CD4-positive, CD25-positive, alpha-beta regulatory T cell (primary cell): ENCODE measurements around the gene RHBDD3. TPM values are rescaled to one million over a fixed set of nuclear protein-coding genes. Genes with fewer than 3 reads are reported as not detected.

Experiments used
- ATAC-seq, 2 donors: fragments of 150-1000 bp; cut with Tn5 transposase; one replicate each; pipeline ENCODE4 v1.10.0; 2021; ENCODE audit warnings: low read depth in 2 of 2, moderate number of reproducible peaks in 2 of 2, moderate library complexity in 1 of 2
- DNase-seq, 3 donors: peaks; one replicate each; pipeline versions ENCODE4 v3.0.0 to v3.0.0-alpha.2; 2012 to 2022; ENCODE audit warnings: mixed read lengths in 1 of 3
- H3K27ac ChIP-seq: one replicate; pipeline ENCODE4 v1.7.0; 2013; ENCODE audit warnings: mild to moderate bottlenecking, low read length; ENCODE audit not compliant: insufficient read depth, poor library complexity, severe bottlenecking
- H3K27me3 ChIP-seq: one replicate; pipeline ENCODE4 v1.7.0; 2013; ENCODE audit warnings: low read length; ENCODE audit not compliant: control insufficient read depth, insufficient read depth
- H3K36me3 ChIP-seq: one replicate; pipeline ENCODE4 v1.7.0; 2013; ENCODE audit warnings: mild to moderate bottlenecking, low read length, moderate library complexity; ENCODE audit not compliant: control insufficient read depth, insufficient read depth
- H3K4me1 ChIP-seq: 2 replicates; pipeline ENCODE4 v1.7.0; 2013; ENCODE audit warnings: mild to moderate bottlenecking, low read length; ENCODE audit not compliant: insufficient read depth, control insufficient read depth, poor library complexity, severe bottlenecking
- H3K4me3 ChIP-seq: one replicate; pipeline ENCODE4 v1.7.0; 2013; ENCODE audit warnings: low read depth, mild to moderate bottlenecking, low read length, moderate library complexity
- H3K9me3 ChIP-seq, 2 experiments: 1 replicate in 1 of 2; 2 replicates in 1 of 2; pipeline ENCODE4 v1.7.0; 2013; ENCODE audit warnings: low read length in 2 of 2, mild to moderate bottlenecking in 1 of 2, moderate library complexity in 1 of 2; ENCODE audit not compliant: control insufficient read depth in 2 of 2
- H3K27ac Mint-ChIP-seq, 3 donors: one replicate each; pipeline ENCODE4 v1.8.0; 2020 to 2022; ENCODE audit warnings: mild to moderate bottlenecking in 3 of 3, mixed read lengths in 3 of 3, moderate library complexity in 2 of 3
- H3K27me3 Mint-ChIP-seq: one replicate; pipeline ENCODE4 v1.8.0; 2022; ENCODE audit warnings: mild to moderate bottlenecking, mixed read lengths
- H3K36me3 Mint-ChIP-seq: one replicate; pipeline ENCODE4 v1.8.0; 2020; ENCODE audit warnings: mixed read lengths
- H3K4me1 Mint-ChIP-seq, 4 donors: one replicate each; pipeline ENCODE4 v1.8.0; 2020 to 2022; ENCODE audit warnings: mixed read lengths in 4 of 4, mild to moderate bottlenecking in 1 of 4
- H3K4me3 Mint-ChIP-seq, 4 donors: one replicate each; pipeline ENCODE4 v1.8.0; 2020 to 2022; ENCODE audit warnings: mild to moderate bottlenecking in 4 of 4, mixed read lengths in 4 of 4, moderate library complexity in 3 of 4
- H3K9me3 Mint-ChIP-seq, 7 donors: one replicate each; pipeline ENCODE4 v1.8.0; 2020 to 2022; ENCODE audit warnings: mixed read lengths in 7 of 7, mild to moderate bottlenecking in 3 of 7, moderate library complexity in 2 of 7
- polyA plus RNA-seq, 4 donors: library from polyadenylated mRNA; unstranded; fragments of 300-500 nt; fragmentation: Illumina TruSeq; gene quantifications; one replicate each; pipeline ENCODE4 v1.2.3, GENCODE V29; 2021
- total RNA-seq: library from RNA; stranded (reverse); gene quantifications from one replicate; pipeline ENCODE4 v1.2.3, GENCODE V29; 2022

The RHBDD3 gene
- total and polyA plus RNA-seq, 5 donors from 2014 or later = 6.5 to 16.0 (median 10.7) TPM

- peaks cover 0 to 2% (median 0%) of the 10 kb centered on the region in 7 donors for H3K9me3 Mint-ChIP-seq
- peak overlapping the region; percentile 83 for H3K4me3 ChIP-seq
- peaks cover 39 to 86% (median 71%) of the 10 kb centered on the region in 4 donors for H3K4me1 Mint-ChIP-seq
- H3K36me3 Mint-ChIP-seq = peaks cover 41% of the 10 kb centered on the region
- H3K27ac ChIP-seq = no peak overlapping the region
- peak in 1 of 3 donors; percentile 7 for DNase-seq
- H3K27me3 ChIP-seq = no peaks in the 10 kb centered on the region
- peak overlapping the region; percentile 96 to 99 (median 96) for H3K4me3 Mint-ChIP-seq
- H3K27me3 Mint-ChIP-seq = peaks cover 4% of the 10 kb centered on the region
- H3K4me1 ChIP-seq = peaks cover 68% of the 10 kb centered on the region
- H3K9me3 ChIP-seq = no peaks in the 10 kb centered on the region
- peaks cover 42% of the 10 kb centered on the region for H3K36me3 ChIP-seq
- no peak for ATAC-seq
- H3K27ac Mint-ChIP-seq = peak overlapping the region; percentile 26 to 100 (median 76)
Measured at GRCh38 chr22:29270475-29271271, 2.9 kb upstream of the RHBDD3 start.

GRCh38 chr22:29269731-29270474 is 2.1 kb upstream of the RHBDD3 start:
- peak in 1 of 3 donors; percentile 35 for DNase-seq

GRCh38 chr22:29269230-29269604 is 1.4 kb upstream of the RHBDD3 start:
- H3K27me3 ChIP-seq = no peaks in the 10 kb centered on the region
- Mint-ChIP-seq H3K27me3 (peaks cover 4% of the 10 kb centered on the region), H3K4me3 (peak overlapping the region; percentile 96 to 99 (median 96)), H3K27ac (peak overlapping the region; percentile 96 to 100 (median 97)), H3K9me3 (peaks cover 0 to 2% (median 0%) of the 10 kb centered on the region in 7 donors), H3K36me3 (peaks cover 33% of the 10 kb centered on the region), H3K4me1 (peaks cover 27 to 72% (median 61%) of the 10 kb centered on the region in 4 donors)
- peaks cover 27% of the 10 kb centered on the region for H3K36me3 ChIP-seq
- peak overlapping the region; percentile 93 for H3K27ac ChIP-seq
- H3K4me3 ChIP-seq = peak overlapping the region; percentile 83
- peaks cover 62% of the 10 kb centered on the region for H3K4me1 ChIP-seq
- ATAC-seq = no peak
- DNase-seq = peak in 1 of 3 donors; percentile 7
- H3K9me3 ChIP-seq = no peaks in the 10 kb centered on the region

More at GRCh38 chr22:29269731-29270474, 2.1 kb upstream of the RHBDD3 start:
- peak overlapping the region; percentile 83 for H3K4me3 ChIP-seq
- no peaks in the 10 kb centered on the region for H3K27me3 ChIP-seq
- Mint-ChIP-seq H3K4me1 (peaks cover 31 to 79% (median 66%) of the 10 kb centered on the region in 4 donors), H3K36me3 (peaks cover 39% of the 10 kb centered on the region), H3K27ac (peak overlapping the region; percentile 63 to 100 (median 97)), H3K4me3 (peak overlapping the region; percentile 96 to 99 (median 96)), H3K27me3 (peaks cover 4% of the 10 kb centered on the region), H3K9me3 (peaks cover 0 to 2% (median 0%) of the 10 kb centered on the region in 7 donors)
- peaks cover 66% of the 10 kb centered on the region for H3K4me1 ChIP-seq
- no peak for ATAC-seq
- no peaks in the 10 kb centered on the region for H3K9me3 ChIP-seq
- H3K27ac ChIP-seq = peak overlapping the region; percentile 34
- H3K36me3 ChIP-seq = peaks cover 34% of the 10 kb centered on the region

- Histone ChIP-seq H3K36me3 (peaks cover 22% of the 10 kb centered on the region), H3K4me3 (peak overlapping the region; percentile 83), H3K4me1 (peaks cover 56% of the 10 kb centered on the region), H3K27ac (peak overlapping the region; percentile 93), H3K9me3 (no peaks in the 10 kb centered on the region), H3K27me3 (no peaks in the 10 kb centered on the region)
- DNase-seq (peak in 2 of 3 donors; percentile 36 to 56), ATAC-seq (peak; percentile 6)
- Mint-ChIP-seq H3K27ac (peak overlapping the region; percentile 99 to 100 (median 99)), H3K4me3 (peak overlapping the region; percentile 96 to 99 (median 96)), H3K9me3 (peaks cover 0 to 2% (median 0%) of the 10 kb centered on the region in 7 donors), H3K4me1 (peaks cover 27 to 67% (median 57%) of the 10 kb centered on the region in 4 donors), H3K27me3 (peaks cover 4% of the 10 kb centered on the region), H3K36me3 (peaks cover 29% of the 10 kb centered on the region)
Measured at GRCh38 chr22:29268511-29269229, 889 bp upstream of the RHBDD3 start.

- peak overlapping the region; percentile 99 to 100 (median 99) for H3K27ac Mint-ChIP-seq
- H3K36me3 ChIP-seq = peaks cover 10% of the 10 kb centered on the region
- H3K27me3 Mint-ChIP-seq = peaks cover 4% of the 10 kb centered on the region
- H3K9me3 ChIP-seq = no peaks in the 10 kb centered on the region
- peaks cover 53% of the 10 kb centered on the region for H3K4me1 ChIP-seq
- peaks cover 0 to 2% (median 0%) of the 10 kb centered on the region in 7 donors for H3K9me3 Mint-ChIP-seq
- no peaks in the 10 kb centered on the region for H3K27me3 ChIP-seq
- DNase-seq = no peak
- H3K4me3 Mint-ChIP-seq = peak overlapping the region; percentile 96 to 99 (median 96)
- no peak for ATAC-seq
- H3K27ac ChIP-seq = peak overlapping the region; percentile 93
- peaks cover 18 to 55% (median 44%) of the 10 kb centered on the region in 4 donors for H3K4me1 Mint-ChIP-seq
- H3K4me3 ChIP-seq = peak overlapping the region; percentile 87
- H3K36me3 Mint-ChIP-seq = peaks cover 18% of the 10 kb centered on the region
Measured at GRCh38 chr22:29267462-29267857, 321 bp downstream of the RHBDD3 start.

GRCh38 chr22:29266564-29267461 is 968 bp downstream of the RHBDD3 start:
- H3K9me3 Mint-ChIP-seq = peaks cover 0 to 2% (median 0%) of the 10 kb centered on the region in 7 donors
- peak overlapping the region; percentile 77 to 100 (median 90) for H3K27ac Mint-ChIP-seq
- no peak overlapping the region for H3K27ac ChIP-seq
- no peaks in the 10 kb centered on the region for H3K27me3 ChIP-seq
- H3K4me3 ChIP-seq = peak overlapping the region; percentile 87
- H3K36me3 Mint-ChIP-seq = peaks cover 14% of the 10 kb centered on the region
- ATAC-seq (no peak), DNase-seq (peak in 1 of 3 donors; percentile 7)
- peaks cover 4% of the 10 kb centered on the region for H3K27me3 Mint-ChIP-seq
- peaks cover 46% of the 10 kb centered on the region for H3K4me1 ChIP-seq
- H3K9me3 ChIP-seq = no peaks in the 10 kb centered on the region
- peak overlapping the region; percentile 96 to 99 (median 96) for H3K4me3 Mint-ChIP-seq
- H3K36me3 ChIP-seq = peaks cover 3% of the 10 kb centered on the region
- H3K4me1 Mint-ChIP-seq = peaks cover 15 to 48% (median 38%) of the 10 kb centered on the region in 4 donors
